ENCODE data around the gene HIF1A.

The HIF1A gene

DNA sequence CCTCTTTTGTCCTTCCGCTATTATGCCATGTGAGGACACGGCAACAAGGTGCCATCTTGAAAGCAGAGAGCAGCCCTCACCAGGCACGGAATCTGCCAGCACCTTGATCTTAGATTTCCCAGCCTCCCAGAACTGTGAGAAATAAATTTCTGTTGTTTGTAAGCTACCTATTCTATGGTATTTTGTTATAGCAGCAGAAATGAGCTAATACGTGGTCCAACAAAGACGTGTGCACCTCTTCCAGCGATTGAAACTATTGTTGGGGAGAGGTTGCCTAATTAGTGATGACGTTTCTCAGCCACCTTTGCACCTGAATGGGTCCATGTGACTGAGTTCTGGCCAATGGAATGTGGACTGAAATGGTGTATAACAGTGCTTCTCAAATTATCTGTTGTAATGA, 64.6 kb downstream of the HIF1A start:
- no peak overlapping the region for H3K9ac ChIP-seq (ENCODE audit: low read length)
- no peak overlapping the region for H2AFZ ChIP-seq (ENCODE audit: low read length)
- H4K20me1 ChIP-seq (ENCODE audit: insufficient read depth, low read length): no peaks in the 10 kb centered on the region
- H3K36me3 ChIP-seq (ENCODE audit: insufficient read depth, low read length): no peaks in the 10 kb centered on the region
- no peaks in the 10 kb centered on the region for H3K27me3 ChIP-seq (ENCODE audit: insufficient read depth, low read length)
- H3K4me2 ChIP-seq (ENCODE audit: low read length): no peak overlapping the region
- peaks cover 23% of the 10 kb centered on the region for H3K4me1 ChIP-seq (ENCODE audit: insufficient read depth, low read length, severe bottlenecking)
- H3K4me3 ChIP-seq (ENCODE audit: low read depth, low read length, poor library complexity, severe bottlenecking): no peak overlapping the region
- no peaks in the 10 kb centered on the region for H3F3A ChIP-seq (ENCODE audit: insufficient read depth, low read length)
- peaks cover 25% of the 10 kb centered on the region for H3K79me2 ChIP-seq (ENCODE audit: insufficient read depth, low read length)
- TF ChIP-seq EZH2 (IDR thresholded peaks at IDR 0.05; ENCODE audit: borderline replicate concordance, low read length) (no peak), CTCF (IDR thresholded peaks at IDR 0.05; ENCODE audit: low read length) (no peak)
- no peaks in the 10 kb centered on the region for H3K9me2 ChIP-seq (ENCODE audit: low read depth, low read length)
- H3K27ac ChIP-seq (ENCODE audit: low read depth, low read length, poor library complexity, severe bottlenecking): no peak overlapping the region
- no peaks in the 10 kb centered on the region for H3K9me3 ChIP-seq (ENCODE audit: low read length)

DNA sequence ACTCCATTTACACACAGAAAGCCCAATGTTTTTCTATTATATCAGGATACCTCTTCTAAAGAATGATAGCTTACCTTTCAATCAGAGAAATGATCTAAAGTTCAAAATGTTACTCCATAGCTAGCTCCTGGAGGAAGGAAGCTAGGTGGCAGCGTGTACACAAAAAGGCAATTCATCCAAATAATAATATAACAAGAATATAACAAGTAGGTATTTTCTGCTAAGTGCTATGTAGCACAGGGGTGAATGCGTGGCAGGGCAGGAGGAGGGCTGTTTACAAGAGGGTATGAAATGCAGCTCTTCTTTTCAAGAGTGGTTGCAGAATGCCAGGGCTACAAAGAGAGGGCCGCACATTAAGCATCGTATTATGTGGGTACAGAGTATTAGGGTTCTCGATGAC, 66.2 kb downstream of the HIF1A start:
- peak overlapping the region; percentile 77 for H3K4me2 ChIP-seq (ENCODE audit: low read length)
- H3K4me1 ChIP-seq (ENCODE audit: insufficient read depth, low read length, severe bottlenecking): peaks cover 40% of the 10 kb centered on the region
- peak overlapping the region; percentile 97 for H3K4me3 ChIP-seq (ENCODE audit: low read depth, low read length, poor library complexity, severe bottlenecking)
- no peak overlapping the region for H2AFZ ChIP-seq (ENCODE audit: low read length)
- H3F3A ChIP-seq (ENCODE audit: insufficient read depth, low read length): no peaks in the 10 kb centered on the region
- TF ChIP-seq EZH2 (IDR thresholded peaks at IDR 0.05; ENCODE audit: borderline replicate concordance, low read length) (no peak), CTCF (IDR thresholded peaks at IDR 0.05; ENCODE audit: low read length) (no peak)
- H3K27ac ChIP-seq (ENCODE audit: low read depth, low read length, poor library complexity, severe bottlenecking): peak overlapping the region; percentile 80
- H4K20me1 ChIP-seq (ENCODE audit: insufficient read depth, low read length): no peaks in the 10 kb centered on the region
- H3K9me2 ChIP-seq (ENCODE audit: low read depth, low read length): no peaks in the 10 kb centered on the region
- H3K79me2 ChIP-seq (ENCODE audit: insufficient read depth, low read length): peaks cover 40% of the 10 kb centered on the region
- H3K27me3 ChIP-seq (ENCODE audit: insufficient read depth, low read length): no peaks in the 10 kb centered on the region
- H3K9ac ChIP-seq (ENCODE audit: low read length): peak overlapping the region; percentile 74
- no peaks in the 10 kb centered on the region for H3K9me3 ChIP-seq (ENCODE audit: low read length)
- peaks cover 6% of the 10 kb centered on the region; the same call in 1 of the 2 replicates for H3K36me3 ChIP-seq (ENCODE audit: insufficient read depth, low read length)

DNA sequence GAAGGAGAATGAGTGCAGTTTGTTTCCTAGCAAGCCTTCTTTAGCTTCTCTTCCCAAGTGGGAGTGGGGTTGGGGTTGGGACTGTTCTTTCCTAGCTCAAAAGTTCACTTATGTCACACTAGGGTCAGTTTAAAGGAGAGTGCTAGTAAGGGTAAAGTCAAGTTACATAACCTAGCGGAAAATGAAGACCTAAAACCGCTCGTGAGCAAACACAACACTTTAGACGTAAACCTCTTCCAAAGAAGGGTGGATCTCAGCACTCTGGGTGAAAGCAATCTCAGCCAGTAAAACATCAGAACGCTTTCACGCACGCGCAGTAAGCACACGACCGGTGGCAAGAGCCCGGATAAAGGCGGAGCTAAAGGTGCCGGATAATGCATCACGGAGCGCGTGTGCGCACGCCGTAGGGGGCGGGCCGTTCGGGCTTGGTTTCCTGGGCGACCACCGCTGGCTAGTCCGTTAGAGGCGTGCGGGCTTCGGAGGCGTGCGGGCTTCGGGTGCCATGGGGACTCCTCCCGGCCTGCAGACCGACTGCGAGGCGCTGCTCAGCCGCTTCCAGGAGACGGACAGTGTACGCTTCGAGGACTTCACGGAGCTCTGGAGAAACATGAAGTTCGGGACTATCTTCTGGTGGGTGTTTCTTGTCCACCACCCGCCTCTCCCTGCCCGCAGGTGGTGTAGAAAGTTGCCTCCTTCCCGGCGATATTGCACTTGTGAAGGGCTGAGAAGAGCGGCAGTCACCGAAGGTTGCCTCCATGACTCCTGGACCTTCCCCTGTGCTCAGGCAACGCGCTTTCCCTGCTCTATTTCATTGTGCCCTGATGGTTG, 66.9 kb downstream of the HIF1A start, which contains the start of gene SNAPC1:
Gene SNAPC1, plus strand, starts transcription at position 462 of the 828 bp plus-strand sequence. Its CDS starts 41 bp downstream, at position 503.
- Histone ChIP-seq H3K9me2 (ENCODE audit: low read depth, low read length) (no peaks in the 10 kb centered on the region), H3K4me1 (ENCODE audit: insufficient read depth, low read length, severe bottlenecking) (peaks cover 42% of the 10 kb centered on the region), H3K9ac (ENCODE audit: low read length) (peak within 1 kb of the TSS; percentile 93), H3K27ac (ENCODE audit: low read depth, low read length, poor library complexity, severe bottlenecking) (peak within 1 kb of the TSS; percentile 80), H2AFZ (ENCODE audit: low read length) (no peak within 1 kb of the TSS), H3K4me2 (ENCODE audit: low read length) (peak within 1 kb of the TSS; percentile 77), H3K9me3 (ENCODE audit: low read length) (no peaks in the 10 kb centered on the region), H3K79me2 (ENCODE audit: insufficient read depth, low read length) (peaks cover 45% of the 10 kb centered on the region), H4K20me1 (ENCODE audit: insufficient read depth, low read length) (no peaks in the 10 kb centered on the region), H3K4me3 (ENCODE audit: low read depth, low read length, poor library complexity, severe bottlenecking) (peak within 1 kb of the TSS; percentile 97), H3F3A (ENCODE audit: insufficient read depth, low read length) (no peaks in the 10 kb centered on the region), H3K36me3 (ENCODE audit: insufficient read depth, low read length) (peaks cover 11% of the 10 kb centered on the region), H3K27me3 (ENCODE audit: insufficient read depth, low read length) (no peaks in the 10 kb centered on the region)
- TF ChIP-seq EZH2 (IDR thresholded peaks at IDR 0.05; ENCODE audit: borderline replicate concordance, low read length) (no peak), CTCF (IDR thresholded peaks at IDR 0.05; ENCODE audit: low read length) (no peak)
